MCF 10A (cell line): ENCODE measurements around the gene KCNG1. TPM values are rescaled to one million over a fixed set of nuclear protein-coding genes. Genes with fewer than 3 reads are reported as not detected.

Source experiments
- BruUV-seq: library from RNA; stranded (reverse); fragments of 400-500 nt; replicated peaks from 2 replicates; lab custom pipeline; 2021; lab: Mats Ljungman, UMichigan
- CTCF ChIA-PET: fragments of 300-600 bp; sonication (Branson Sonifier 250); formaldehyde crosslinking; extraction: SDS; loops from one replicate; lab custom pipeline; 2021; ENCODE audit warnings: antibody characterized with exemption, inconsistent platforms; lab: Yijun Ruan, JAX
- POLR2A ChIA-PET: fragments of 300-600, 350-650 bp; sonication (Branson Sonifier 250); formaldehyde crosslinking; extraction: SDS; loops from one replicate; lab custom pipeline; 2020; ENCODE audit warnings: antibody characterized with exemption, inconsistent platforms; lab: Yijun Ruan, JAX
- DNase-seq: peaks from one replicate; pipeline ENCODE4 v3.0.0-alpha.2; 2018; ENCODE audit not compliant: unreplicated experiment
- H3K27ac Mint-ChIP-seq: one replicate; pipeline ENCODE4 v1.8.0; 2022; ENCODE audit warnings: mild to moderate bottlenecking, low read depth, mixed read lengths; ENCODE audit not compliant: unreplicated experiment
- H3K27me3 Mint-ChIP-seq: one replicate; pipeline ENCODE4 v1.8.0; 2022; ENCODE audit warnings: mixed read lengths; ENCODE audit not compliant: insufficient read depth, unreplicated experiment
- H3K36me3 Mint-ChIP-seq: one replicate; pipeline ENCODE4 v1.8.0; 2022; ENCODE audit warnings: mild to moderate bottlenecking, moderate library complexity, mixed read lengths; ENCODE audit not compliant: insufficient read depth, unreplicated experiment
- H3K4me1 Mint-ChIP-seq: one replicate; pipeline ENCODE4 v1.8.0; 2022; ENCODE audit warnings: mixed read lengths; ENCODE audit not compliant: insufficient read depth, unreplicated experiment
- H3K4me3 Mint-ChIP-seq: one replicate; pipeline ENCODE4 v1.8.0; 2022; ENCODE audit warnings: mild to moderate bottlenecking, moderate library complexity, mixed read lengths; ENCODE audit not compliant: unreplicated experiment
- H3K9me3 Mint-ChIP-seq: one replicate; pipeline ENCODE4 v1.8.0; 2022; ENCODE audit warnings: mixed read lengths; ENCODE audit not compliant: unreplicated experiment
- CTCF ChIP-seq: fragments of 200-600 bp; IDR thresholded peaks from one replicate; pipeline ENCODE4 v1.8.0; 2022; ENCODE audit warnings: antibody characterized with exemption, mild to moderate bottlenecking; ENCODE audit not compliant: unreplicated experiment
- intact Hi-C: fragments of 100-400 bp; cut with micrococcal nuclease; formaldehyde crosslinking; loops from 2 replicates; pipeline ENCODE4 v1.14.1; 2022
- total RNA-seq: library from RNA; stranded (reverse); gene quantifications from 2 replicates; pipeline ENCODE4 v1.2.3, GENCODE V29; 2022

KCNG1 gene
- total RNA-seq, 1 experiment from 2014 or later, result 24.8 TPM

GRCh38 chr20:50957798-50958614 lies 64.9 kb downstream of the KCNG1 start, which contains the start of gene DPM1:
Gene DPM1, minus strand, starts transcription at chr20:50958532. Its CDS starts 9 bp downstream, at chr20:50958523.
- intact Hi-C loops, result loop anchor here (1.0 kb wide), 2 partner anchors 22 to 140 kb away; no protein-coding TSS in a partner anchor
- Mint-ChIP-seq H3K36me3 (peaks cover 69% of the 10 kb centered on the region), H3K4me3 (peak within 1 kb of the TSS; percentile 91)

GRCh38 chr20:50957276-50957675 lies 65.6 kb downstream of the KCNG1 start:
- Mint-ChIP-seq H3K36me3 (peaks cover 68% of the 10 kb centered on the region), H3K4me3 (peak overlapping the region; percentile 91), H3K27ac (peak overlapping the region; percentile 100), H3K4me1 (peaks cover 15% of the 10 kb centered on the region), H3K27me3 (no peaks in the 10 kb centered on the region), H3K9me3 (no peaks in the 10 kb centered on the region)
- no peak for TF ChIP-seq CTCF
- BruUV-seq, result no TSS peak
- ChIA-PET CTCF (interaction anchor here (0.6 to 2.9 kb wide), 12 partner anchors 15 to 1029 kb away, joined by 3 to 17 read pairs (median 4); partner anchors contain the start of gene BCAS4), POLR2A (interaction anchor here (0.6 to 4.4 kb wide), 27 partner anchors 9 to 618 kb away, joined by 3 to 136 read pairs (median 15); partner anchors contain the start of genes ADNP, BCAS4 and PTPN1)
- peak; percentile 31 for DNase-seq
- intact Hi-C loops, result loop anchor here (1.0 kb wide), 1 partner anchor 139 kb away; no protein-coding TSS in a partner anchor

More at GRCh38 chr20:50957798-50958614, 64.9 kb downstream of the KCNG1 start, which contains the start of gene DPM1:
- no peaks in the 10 kb centered on the region for H3K27me3 Mint-ChIP-seq
- peaks cover 15% of the 10 kb centered on the region for H3K4me1 Mint-ChIP-seq
- no peaks in the 10 kb centered on the region for H3K9me3 Mint-ChIP-seq
- peak within 1 kb of the TSS; percentile 100 for H3K27ac Mint-ChIP-seq
- ChIA-PET CTCF (interaction anchor here (0.6 to 2.9 kb wide), 16 partner anchors 10 to 1969 kb away, joined by 3 to 17 read pairs (median 3); partner anchors contain the start of genes ADNP and BCAS4), POLR2A (interaction anchor here (0.6 to 4.4 kb wide), 51 partner anchors 8 to 1027 kb away, joined by 3 to 136 read pairs (median 5); partner anchors contain the start of genes ADNP, BCAS4, PARD6B and PTPN1)
- TF ChIP-seq CTCF, result no peak
- peak; percentile 87 for DNase-seq
- TSS peak; percentile 49 for BruUV-seq

GRCh38 chr20:50953821-50954220 lies 69.1 kb downstream of the KCNG1 start:
- H3K36me3 Mint-ChIP-seq, result peaks cover 86% of the 10 kb centered on the region
- DNase-seq, result no peak
- H3K27ac Mint-ChIP-seq, result no peak overlapping the region
- ChIA-PET POLR2A (no interaction called here), CTCF (no interaction called here)
- no peak overlapping the region for H3K4me3 Mint-ChIP-seq
- intact Hi-C loops, result no loop called here
- BruUV-seq, result no TSS peak
- no peaks in the 10 kb centered on the region for H3K27me3 Mint-ChIP-seq
- no peaks in the 10 kb centered on the region for H3K9me3 Mint-ChIP-seq
- TF ChIP-seq CTCF, result no peak
- H3K4me1 Mint-ChIP-seq, result peaks cover 15% of the 10 kb centered on the region

Other genes with a start within 250 kb of the KCNG1 start
- 5.4 and 7.9 TPM in 2 replicates for gene BCAS4, start 228.0 kb downstream of the KCNG1 start, total RNA-seq
- 62.4 and 77.5 TPM in 2 replicates for gene ADNP, start 91.7 kb downstream of the KCNG1 start, total RNA-seq
- 66.8 and 79.8 TPM in 2 replicates for gene DPM1, start 64.6 kb downstream of the KCNG1 start, total RNA-seq
- gene MOCS3, start 64.3 kb downstream of the KCNG1 start, total RNA-seq, result 5.8 and 6.0 TPM in 2 replicates